DMS79 treated with DMSO at 0.1 percent for 48 hours (cell line): ENCODE measurements around the gene MFSD6.

Source experiments
- DNase-seq: peaks from one replicate; lab custom pipeline; 2025; lab: John Stamatoyannopoulos, UW

The MFSD6 gene

DNA sequence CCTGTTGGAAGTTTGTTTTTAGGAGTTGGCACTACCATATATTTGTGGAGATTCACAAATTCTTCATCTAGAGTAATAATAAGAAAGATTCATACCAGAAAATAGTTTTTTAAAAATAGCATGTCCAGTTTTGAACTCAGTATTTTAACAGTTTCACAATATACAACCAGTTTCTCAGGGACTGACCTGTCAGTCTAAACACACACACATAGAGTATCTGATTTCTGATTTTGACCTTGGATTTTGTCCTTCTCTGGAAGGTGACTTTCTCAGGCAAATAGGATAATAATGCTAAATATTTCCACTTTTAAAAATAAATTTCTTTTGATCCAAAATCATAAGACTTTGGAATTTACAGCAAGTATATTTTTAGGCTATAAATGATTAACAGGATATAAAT lies 32.0 kb downstream of the MFSD6 start:
- DNase-seq: no peak

DNA sequence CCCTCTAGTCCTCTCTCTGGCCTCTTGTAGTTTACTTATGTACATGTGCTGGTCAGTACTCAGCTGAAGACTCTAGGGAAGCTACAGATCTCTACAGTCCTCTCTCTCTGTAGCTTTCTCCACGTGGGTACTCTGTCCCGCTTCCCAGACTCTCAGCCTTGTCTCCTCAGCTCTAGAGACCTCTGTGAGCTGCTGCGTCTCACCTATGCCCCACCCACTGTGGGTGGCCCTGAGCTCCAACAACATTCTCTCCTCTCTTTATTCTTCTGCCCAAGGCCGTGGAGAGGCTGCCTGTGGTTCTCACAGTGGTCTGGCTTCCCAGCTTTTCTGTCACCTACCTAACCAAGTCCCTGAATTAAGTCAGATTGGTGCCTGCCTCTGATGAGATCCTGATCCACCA lies 33.4 kb downstream of the MFSD6 start:
- DNase-seq: no peak

DNA sequence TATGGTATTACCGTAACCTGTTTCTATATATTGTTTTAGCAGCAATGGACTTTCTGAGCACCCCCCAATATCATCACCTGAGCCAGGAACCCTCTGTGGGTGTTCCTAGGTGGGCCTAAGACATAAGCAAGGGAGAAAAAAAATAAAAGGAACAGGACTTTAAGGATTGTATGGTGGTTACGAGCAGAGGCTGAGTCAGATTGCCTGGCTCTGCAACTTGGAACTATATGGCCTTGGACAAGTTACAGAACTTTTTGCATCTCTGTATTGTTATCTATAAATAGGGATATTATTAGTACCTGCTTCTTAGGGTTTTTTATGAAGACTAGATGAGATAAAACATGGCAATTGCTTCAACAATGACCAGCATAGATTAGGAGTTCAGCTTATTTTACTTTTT lies 34.9 kb downstream of the MFSD6 start:
- no peak for DNase-seq

DNA sequence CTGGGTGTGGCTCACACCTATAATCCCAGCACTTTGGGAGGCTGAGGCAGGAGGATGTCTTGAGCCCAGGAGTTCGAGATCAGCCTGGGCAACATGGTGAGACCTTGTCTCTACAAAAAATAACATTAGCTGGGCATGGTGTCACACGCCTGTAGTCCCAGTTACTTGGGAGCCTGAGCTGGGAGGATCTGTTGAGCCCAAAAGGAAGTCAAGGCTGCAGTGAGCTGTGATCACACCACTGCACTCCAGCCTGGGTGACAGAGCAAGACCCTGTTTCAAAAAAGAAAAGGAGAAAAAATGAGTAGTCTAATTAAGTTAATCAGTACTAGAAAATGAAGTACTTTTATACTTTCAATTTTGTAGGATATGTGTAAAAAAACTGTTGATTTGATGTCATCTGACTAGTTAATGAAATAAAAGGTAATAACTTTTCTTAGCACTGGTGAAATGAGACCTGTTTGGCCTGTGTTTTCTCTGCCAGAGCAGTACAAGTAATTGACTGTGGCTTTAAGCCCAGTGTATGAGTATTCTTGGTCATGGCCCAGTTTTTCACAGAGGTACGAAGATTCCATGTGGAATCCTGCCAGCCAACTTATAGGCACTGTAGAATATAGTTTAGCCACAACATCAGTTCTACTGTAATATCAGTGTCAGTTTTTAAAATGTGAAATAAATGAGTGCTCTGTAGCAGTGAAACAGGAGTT lies 35.8 kb downstream of the MFSD6 start:
- peak; percentile 17 for DNase-seq

DNA sequence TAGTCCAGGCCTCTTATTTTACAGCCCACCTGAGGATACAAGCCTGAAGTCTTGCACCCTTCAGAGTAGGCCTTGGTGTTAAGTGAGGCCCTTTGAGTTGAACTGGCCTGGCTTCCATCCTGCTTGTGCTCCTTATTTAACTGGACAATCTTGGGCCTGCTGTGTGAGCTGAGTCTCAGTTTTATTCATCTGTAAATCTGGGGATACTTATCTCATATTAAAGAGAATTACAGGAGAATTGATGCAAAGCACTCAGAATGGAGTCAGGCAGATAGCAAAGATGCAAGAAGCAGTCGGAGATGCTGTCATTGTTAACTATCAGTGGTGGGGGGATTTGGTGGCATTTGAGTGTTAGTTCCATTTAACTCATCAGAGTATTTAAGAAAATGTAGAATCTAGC lies 36.8 kb downstream of the MFSD6 start:
- DNase-seq: no peak

DNA sequence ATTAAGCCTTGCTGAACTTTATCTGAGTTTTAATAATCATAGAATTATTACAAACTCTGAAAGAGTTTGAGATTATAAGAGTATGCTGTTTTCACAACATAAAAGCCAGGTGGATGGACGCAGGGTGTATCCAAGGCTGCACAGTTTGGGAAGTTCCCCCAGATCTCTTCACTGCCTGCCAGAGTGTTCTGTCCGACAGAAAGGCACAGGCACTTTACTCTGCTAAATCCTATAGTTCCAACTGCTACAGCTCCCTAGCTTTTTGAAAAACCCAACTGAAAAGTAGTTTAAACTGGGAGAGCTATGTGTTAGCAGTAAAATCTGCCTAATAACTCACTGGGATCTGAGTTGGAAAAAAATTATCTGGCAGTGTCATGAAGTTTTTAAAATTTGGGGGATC lies 38.0 kb downstream of the MFSD6 start:
- no peak for DNase-seq

DNA sequence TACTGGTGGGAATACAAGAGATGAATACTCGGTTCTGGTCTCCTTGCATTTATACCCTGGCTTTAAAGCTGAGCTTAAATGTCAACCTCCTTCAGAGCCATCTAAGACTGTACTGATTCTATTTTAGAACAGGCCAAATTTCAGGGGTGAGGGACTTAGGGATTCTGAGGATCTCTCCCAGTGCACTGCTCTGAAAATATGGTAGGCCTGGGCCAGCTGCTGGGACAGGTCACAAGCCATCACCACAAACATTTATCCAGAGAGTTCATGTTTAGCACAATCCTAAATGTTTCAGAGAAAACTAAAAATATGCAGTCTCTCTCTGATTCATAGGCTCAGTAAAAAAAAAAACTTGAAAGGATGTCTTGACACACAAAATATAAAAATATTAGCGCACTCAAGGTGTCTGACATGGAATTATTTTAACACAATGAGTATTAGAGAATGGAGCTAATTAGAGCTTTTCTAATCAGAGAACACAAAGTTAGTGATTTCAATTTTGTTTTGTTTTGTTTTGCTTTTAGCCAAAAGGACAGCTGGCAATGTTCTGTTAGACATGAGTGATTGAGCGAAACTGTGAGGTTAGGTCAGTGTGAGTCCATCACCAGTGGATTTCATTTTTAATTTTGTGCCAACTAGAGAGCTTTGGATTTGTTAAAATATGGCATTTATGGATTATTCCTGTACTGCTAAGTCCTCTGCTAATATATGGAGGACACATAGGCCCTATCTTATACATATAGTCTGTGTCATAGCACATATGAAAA lies 38.8 kb downstream of the MFSD6 start:
- DNase-seq: no peak

DNA sequence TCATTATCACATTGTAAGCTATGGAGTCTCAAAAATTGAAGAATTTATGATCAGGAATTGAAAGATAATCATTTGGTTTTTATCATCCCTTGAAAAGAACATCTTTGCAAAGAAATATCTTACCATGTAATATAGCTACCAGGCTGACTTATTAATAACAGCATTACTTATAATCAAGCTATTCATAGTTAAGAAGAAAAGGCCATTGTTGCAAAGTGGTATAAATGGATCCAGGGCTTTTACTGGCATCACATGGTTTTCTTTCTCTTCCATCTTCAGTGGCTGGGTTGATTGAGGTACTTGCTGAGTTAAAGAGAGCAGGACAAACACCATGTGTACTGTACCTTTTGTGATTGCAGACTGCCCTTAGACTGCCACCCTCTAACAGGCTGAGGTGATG lies 39.6 kb downstream of the MFSD6 start:
- DNase-seq: no peak

DNA sequence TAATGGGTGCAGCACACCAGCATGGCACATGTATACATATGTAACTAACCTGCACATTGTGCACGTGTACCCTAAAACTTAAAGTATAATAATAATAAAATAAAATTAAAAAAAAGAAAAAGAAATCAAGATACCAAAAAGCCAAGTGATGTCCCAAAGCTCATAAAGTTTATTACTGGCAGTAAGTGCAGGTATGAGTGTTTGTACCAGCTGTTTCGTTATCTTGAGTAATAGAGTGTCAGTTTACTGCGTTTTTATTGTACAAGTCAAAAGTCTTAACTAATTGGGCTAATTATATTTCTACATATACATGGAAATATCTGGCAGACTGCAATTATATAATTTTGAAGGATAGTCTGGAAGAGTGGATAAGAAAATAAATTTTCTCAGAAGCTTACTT lies 41.8 kb downstream of the MFSD6 start:
- no peak for DNase-seq

DNA sequence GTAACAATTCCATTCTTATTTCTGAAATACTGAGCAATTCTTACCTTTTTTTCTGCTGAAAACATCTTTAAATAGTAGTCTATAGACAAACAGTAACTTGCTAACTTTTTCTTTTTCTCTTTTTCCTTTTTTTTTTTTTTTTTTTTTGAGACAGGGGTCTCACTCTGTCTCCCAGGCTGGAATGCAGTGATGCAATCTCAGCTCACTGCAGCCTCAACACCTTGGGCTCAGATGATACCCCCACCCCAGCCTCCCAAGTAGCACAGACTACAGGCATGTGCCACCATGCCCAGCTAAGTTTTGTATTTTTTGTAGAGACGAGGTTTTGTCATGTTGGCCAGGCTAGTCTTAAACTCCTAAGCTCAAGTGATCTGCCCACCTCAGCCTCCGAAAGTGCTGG lies 42.2 kb downstream of the MFSD6 start:
- DNase-seq: no peak

DNA sequence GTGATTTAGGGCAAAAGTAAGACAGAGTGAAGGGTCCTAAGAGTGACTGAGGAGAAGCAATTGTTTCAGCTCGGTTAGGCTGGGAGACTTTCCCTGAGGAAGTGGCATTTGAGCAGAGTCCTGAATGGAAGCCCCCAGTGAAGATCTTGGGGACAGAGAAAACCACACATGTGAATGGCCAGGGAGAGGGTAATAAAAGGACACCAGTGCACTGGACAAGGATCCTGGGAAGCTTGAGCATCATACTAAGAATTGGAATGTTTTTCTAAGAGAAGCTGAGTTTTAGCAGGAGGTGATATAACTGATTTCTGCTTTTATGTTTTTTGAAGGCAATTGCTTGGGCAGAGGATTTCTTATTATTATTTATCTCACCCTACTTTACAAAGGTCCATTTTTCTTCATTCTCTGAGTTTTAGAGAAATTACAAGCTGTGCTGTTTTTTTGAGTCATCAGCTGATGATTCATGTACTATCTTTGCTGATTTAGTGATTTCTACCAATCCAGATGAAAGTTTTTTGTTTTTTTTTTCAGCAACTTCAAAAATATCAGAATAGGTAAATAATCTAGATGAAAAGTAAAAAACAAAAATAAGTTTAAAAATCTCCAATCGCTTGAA lies 43.5 kb downstream of the MFSD6 start:
- no peak for DNase-seq

DNA sequence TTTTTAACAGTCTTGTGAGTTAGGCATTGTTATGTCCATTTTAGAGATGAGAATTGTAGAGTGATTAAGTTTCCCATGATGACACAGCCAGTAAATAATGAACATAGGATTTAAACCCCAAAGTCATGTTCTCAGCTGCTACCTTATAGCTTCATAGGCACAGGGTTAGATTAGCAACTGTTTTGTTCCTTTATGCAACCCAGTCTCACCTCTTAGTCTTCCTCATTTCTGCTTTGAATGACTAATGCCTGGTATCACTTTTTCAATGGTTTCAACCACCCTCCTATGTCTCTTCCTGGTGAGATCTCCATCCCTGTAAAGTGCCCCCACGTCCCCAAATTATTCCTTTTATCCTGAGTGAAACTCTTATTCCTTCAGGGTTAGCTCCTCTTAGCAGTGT lies 44.3 kb downstream of the MFSD6 start:
- no peak for DNase-seq

DNA sequence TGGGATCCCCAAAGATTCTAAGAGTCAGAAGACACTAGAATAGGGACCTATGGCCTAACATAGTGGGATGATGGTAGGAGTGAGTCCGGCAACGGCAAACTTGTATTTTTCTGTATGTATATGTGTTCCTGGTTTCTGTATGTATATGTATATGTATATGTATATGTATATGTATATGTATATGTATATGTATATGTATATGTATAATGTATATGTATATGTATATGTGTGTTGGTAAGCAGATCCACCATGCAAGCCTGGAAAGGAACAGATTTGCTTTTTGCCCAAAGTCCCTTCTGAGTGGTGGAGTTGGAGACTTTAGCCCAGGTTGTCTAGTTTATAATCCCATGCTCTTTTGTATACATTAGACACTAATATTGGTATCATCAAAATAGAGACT lies 46.6 kb downstream of the MFSD6 start:
- no peak for DNase-seq

DNA sequence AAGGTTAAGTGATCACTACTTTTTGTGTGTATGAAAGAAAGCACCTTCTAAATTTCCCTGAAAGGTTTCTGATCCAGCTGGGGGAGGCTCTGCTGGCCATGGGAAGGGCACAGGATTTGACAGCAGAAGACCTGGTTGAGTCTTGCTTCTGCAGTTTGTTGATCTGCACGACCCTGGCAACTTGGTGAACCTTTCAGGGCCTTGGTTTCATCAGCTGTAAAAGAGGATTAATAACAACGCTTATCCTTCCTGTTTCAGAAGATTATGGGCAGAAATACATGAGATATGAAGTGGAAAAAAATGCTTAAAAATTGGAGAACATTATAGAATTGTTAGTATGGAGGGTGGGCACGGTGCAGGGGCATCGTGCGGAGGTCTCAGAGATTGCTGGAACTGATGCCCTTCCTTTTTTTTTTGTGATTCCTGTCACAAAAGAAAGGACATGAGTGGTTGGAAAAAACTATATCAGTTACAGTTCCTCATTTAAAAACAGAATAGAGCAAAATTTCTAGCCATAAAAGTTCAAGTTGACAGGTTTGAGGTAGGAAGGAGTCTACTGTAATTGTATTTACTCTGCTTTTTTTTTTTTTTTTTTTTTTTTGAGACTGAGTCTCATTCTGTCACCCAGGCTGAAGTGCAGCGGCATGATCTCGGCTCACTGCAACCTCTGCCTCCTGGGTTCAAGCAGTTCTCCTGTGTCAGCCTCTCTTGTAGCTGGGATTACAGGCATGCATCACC lies 47.4 kb downstream of the MFSD6 start:
- DNase-seq: no peak

DNA sequence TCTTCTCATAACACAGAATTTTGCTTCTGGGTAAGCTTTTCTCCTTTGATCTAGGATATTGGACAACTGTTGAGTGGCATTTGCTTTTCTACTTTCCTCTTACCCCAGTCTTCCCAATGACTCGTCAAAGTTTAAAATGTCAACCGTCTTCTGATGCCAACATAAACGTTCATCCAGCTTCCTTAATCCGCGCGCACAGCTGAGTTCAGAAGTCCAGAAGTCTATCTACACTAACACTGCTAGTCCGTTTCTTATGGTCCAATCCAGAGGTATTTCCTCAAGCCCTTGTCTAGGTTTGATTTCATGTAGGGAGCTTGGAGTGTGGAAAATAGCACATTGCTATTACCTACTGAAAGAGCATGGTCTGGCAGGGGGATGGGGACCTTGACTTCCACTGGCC lies 48.7 kb downstream of the MFSD6 start:
- no peak for DNase-seq

DNA sequence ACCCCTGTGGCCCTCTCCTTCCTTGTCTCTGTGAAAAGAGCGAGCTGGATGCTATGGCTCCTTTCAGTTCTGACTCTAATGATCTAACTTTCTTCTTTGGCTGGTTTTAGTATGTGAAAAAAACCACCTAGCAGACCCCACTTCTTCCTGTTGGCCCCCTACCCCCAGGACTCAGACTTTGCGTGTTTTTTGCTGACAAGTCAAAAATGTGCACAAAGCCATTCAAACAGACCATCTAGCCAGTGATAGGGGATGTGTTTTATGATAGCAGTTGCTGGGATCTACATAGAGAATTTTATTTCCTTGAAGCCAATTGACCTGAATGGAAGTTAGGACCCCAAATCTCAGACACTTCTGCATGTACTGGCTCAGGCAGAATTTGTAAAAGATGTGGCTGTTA lies 49.1 kb downstream of the MFSD6 start:
- no peak for DNase-seq

DNA sequence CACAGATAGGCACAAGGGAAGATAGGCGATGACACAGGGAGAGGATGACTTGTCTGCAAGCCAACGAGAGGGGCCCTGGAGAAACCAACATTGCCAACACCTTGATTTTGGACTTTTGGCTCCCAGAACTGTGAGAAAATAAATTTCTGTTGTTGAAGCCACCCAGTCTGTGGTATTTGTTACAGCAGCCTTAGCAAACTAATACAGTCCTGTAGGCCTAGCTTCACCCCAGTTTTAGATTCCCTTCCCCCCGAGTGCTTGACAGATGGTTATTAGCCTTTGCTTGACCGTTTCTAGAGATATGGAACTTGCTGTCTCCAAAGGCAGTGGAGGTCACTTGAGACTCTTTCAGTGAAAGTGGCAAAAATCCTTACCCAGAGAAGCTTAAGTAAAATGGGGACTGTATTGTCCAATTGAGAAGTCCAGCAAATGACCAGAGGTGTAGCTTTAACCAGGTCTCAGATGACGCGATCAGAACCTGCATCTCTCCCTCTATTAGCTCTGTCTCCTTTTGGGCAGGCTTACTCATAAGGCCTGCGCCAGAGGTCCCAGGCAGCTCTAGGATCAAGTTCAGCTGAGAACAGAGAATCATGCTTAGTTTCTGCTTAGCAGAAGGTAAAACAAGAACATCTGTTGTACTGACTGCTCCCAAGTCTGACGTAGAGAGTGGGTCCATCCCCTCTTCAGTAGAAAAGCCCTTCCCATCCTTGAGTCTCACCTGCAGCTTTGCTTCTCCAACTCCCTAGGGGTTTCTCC lies 50.4 kb downstream of the MFSD6 start:
- DNase-seq: no peak

DNA sequence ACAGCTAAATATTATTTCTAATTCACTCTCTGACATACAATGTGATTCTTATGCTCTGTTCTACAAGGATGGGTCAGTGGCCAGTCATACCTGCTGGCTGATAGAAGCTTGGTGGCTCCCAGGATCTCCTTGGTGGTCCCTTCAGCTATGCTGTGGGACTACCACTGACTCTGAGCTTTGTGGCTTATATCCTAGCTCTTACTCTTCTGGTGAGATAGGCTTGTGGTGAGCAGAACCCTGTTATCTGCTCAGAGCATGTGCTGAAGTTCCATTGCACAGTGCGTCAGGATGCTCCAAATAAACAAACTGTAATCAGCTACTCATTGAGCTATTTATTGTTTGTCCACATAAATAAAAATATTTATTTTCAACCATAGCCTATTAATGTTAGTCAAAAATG lies 51.7 kb downstream of the MFSD6 start:
- DNase-seq: no peak

DNA sequence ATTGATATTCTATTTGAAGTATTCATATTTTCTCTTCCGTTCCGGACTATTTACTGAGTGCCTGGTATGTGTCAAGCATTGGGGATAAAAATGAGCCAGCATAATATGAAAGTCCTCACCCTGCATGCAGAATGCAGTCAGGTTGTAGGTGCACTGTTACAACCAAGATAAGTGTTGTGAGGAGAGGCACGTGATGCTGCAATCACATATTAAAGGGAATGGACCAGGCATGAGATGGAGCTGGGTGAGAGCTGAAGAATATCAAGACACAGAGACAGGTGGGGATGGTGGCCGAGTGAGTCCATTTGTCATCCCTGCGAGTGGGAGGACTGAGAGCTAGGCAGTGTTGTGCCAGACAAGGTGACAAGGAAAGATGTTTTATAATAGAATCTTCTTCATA lies 52.3 kb downstream of the MFSD6 start:
- DNase-seq: no peak

DNA sequence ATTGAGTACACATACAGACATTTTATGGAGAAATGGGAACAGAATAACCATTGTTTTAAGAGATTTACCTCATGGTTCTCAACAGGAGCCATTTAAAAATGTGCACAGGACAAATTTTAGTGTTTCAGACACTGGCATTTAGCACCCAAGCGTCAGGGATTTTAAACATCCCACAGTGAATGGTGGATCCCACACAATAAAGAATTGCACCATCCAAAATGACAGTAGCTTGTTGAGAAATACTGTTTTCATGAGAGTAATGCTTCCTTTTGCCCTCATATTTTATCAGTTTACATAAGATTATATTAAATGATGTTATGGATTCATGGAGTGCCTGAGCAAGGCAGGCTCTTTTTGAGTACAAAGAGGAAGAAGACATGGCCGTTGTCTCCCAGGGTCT lies 54.0 kb downstream of the MFSD6 start:
- DNase-seq: no peak

DNA sequence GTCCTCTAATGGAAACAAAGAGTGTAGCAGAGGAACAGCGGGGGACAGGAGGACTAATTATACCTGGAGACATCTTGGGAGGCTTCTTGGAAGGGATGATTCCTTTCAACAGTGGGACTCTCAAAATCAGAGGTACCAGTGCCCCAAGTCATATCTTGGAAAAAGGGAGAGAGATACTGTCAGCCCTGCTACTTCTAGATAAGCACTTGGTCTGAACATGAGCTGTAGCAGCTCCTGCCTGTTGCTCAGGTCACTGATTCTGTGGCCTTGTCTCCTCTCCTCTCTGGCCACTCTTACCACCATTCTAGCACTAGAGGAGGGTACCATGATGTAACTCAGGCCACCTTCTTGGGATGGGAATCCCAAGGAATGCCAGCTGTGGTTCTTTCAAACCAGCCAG lies 54.5 kb downstream of the MFSD6 start:
- no peak for DNase-seq

DNA sequence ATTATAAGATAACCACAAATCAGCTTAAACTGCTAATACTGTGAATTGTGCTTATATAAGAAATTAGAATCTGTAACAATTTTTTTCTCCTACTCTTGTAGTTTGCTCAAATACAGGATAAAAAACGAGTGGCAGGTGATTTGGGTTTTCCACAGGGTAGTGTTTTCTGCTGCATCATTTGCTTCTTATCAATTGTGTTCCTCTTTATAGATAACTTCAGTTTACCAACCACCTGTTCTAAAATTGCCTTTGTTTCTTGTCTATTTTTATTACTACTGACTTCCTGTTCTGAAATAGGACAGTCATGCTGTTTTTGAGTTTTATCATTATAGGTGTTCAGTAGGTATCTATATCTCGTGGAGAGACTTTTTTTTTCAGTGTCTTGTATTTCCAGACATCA lies 56.9 kb downstream of the MFSD6 start:
- DNase-seq: no peak
